GM21423 (cell line): Measurements from ENCODE around the gene CCDC192.
A peak's percentile ranks its signal among the peaks of the same experiment; 100 is the strongest.
"Not testable (repeated sequence)": the region's sequence is repeated elsewhere in the genome, so short reads cannot be mapped to it uniquely, and the experiment has no call there.

Experiments used
- ATAC-seq: cut with Tn5 transposase; IDR thresholded peaks from one replicate; pipeline ENCODE4 v1.9.1; 2021; ENCODE audit warnings: mild to moderate bottlenecking, moderate library complexity; ENCODE audit not compliant: unreplicated experiment

Gene CCDC192

GRCh38 chr5:127697894-127698600 lies 5.1 kb upstream of the CCDC192 start:
- no peak for ATAC-seq

- ATAC-seq: no peak
These were observed 3.8 kb upstream of the CCDC192 start for GRCh38 chr5:127699416-127699815.

GRCh38 chr5:127700237-127700766 lies 2.9 kb upstream of the CCDC192 start:
- ATAC-seq: no peak

- ATAC-seq: no peak
These were observed 757 bp upstream of the CCDC192 start for GRCh38 chr5:127702434-127702833.

- no peak for ATAC-seq
These were observed 2.1 kb downstream of the CCDC192 start for GRCh38 chr5:127705120-127705892.

- ATAC-seq: no peak
These were observed 3.5 kb downstream of the CCDC192 start for GRCh38 chr5:127706691-127707090.

- no peak for ATAC-seq
These were observed 4.0 kb downstream of the CCDC192 start for GRCh38 chr5:127707209-127707608.

- not testable (repeated sequence) for ATAC-seq
These were observed 9.9 kb downstream of the CCDC192 start for GRCh38 chr5:127713083-127713482.

GRCh38 chr5:127718181-127718580 lies 15.0 kb downstream of the CCDC192 start:
- no peak for ATAC-seq

GRCh38 chr5:127723571-127723970 lies 20.4 kb downstream of the CCDC192 start:
- peak; percentile 44 for ATAC-seq

- ATAC-seq: no peak
These were observed 22.5 kb downstream of the CCDC192 start for GRCh38 chr5:127725673-127726072.

- ATAC-seq: no peak
These were observed 29.8 kb downstream of the CCDC192 start for GRCh38 chr5:127732963-127733362.

GRCh38 chr5:127739348-127739747 lies 36.2 kb downstream of the CCDC192 start:
- ATAC-seq: not testable (repeated sequence)

GRCh38 chr5:127739807-127740384 lies 36.7 kb downstream of the CCDC192 start:
- no peak for ATAC-seq

GRCh38 chr5:127741412-127741811 lies 38.2 kb downstream of the CCDC192 start:
- no peak for ATAC-seq

- no peak for ATAC-seq
These were observed 41.0 kb downstream of the CCDC192 start for GRCh38 chr5:127744241-127744640.

- ATAC-seq: no peak
These were observed 43.6 kb downstream of the CCDC192 start for GRCh38 chr5:127746756-127747155.

- ATAC-seq: not testable (repeated sequence)
These were observed 49.5 kb downstream of the CCDC192 start for GRCh38 chr5:127752503-127753265.

GRCh38 chr5:127754259-127754658 lies 51.1 kb downstream of the CCDC192 start:
- ATAC-seq: no peak

GRCh38 chr5:127754706-127755105 lies 51.5 kb downstream of the CCDC192 start:
- ATAC-seq: no peak

- ATAC-seq: peak; percentile 88
These were observed 54.4 kb downstream of the CCDC192 start for GRCh38 chr5:127757576-127757975.
